Common myeloid progenitor, CD34-positive (primary cell): Measurements from ENCODE around the gene DEDD2.

ENCODE experiments used
- CTCF ChIA-PET: fragments of 350-600 bp; sonication (Branson Sonifier 250); formaldehyde crosslinking; loops from one replicate; lab custom pipeline; 2021; ENCODE audit warnings: antibody characterized with exemption; lab: Charles Lee
- POLR2A ChIA-PET: fragments of 350-600 bp; sonication (Branson Sonifier 250); formaldehyde crosslinking; loops from one replicate; lab custom pipeline; 2021; ENCODE audit warnings: antibody characterized with exemption; lab: Charles Lee
- DNase-seq, 3 donors: peaks; one replicate each; pipeline versions ENCODE4 v3.0.0 to v3.0.0-alpha.2; 2013
- H3K27ac ChIP-seq, 2 experiments: 1 replicate in 1 of 2; 2 replicates in 1 of 2; pipeline ENCODE4 v1.7.0; 2013; ENCODE audit warnings: inconsistent platforms in 2 of 2, low read length in 2 of 2, mild to moderate bottlenecking in 2 of 2, low read depth in 1 of 2, moderate library complexity in 1 of 2; ENCODE audit not compliant: severe bottlenecking in 2 of 2, insufficient read depth in 1 of 2, poor library complexity in 1 of 2
- H3K27me3 ChIP-seq, 5 experiments: replicated peaks in 2 of 5; 1 replicate in 3 of 5; 2 replicates in 2 of 5; pipeline versions ENCODE4 v1.6.1 to v1.7.0; 2013; ENCODE audit warnings: low read length in 4 of 5, mild to moderate bottlenecking in 2 of 5, moderate library complexity in 2 of 5, inconsistent platforms in 1 of 5; ENCODE audit not compliant: insufficient read depth in 5 of 5, control insufficient read depth in 4 of 5
- H3K36me3 ChIP-seq, 4 experiments: 1 replicate in 2 of 4; 2 replicates in 2 of 4; pipeline versions ENCODE4 v1.6.1 to v1.7.0; 2013; ENCODE audit warnings: low read length in 3 of 4, control low read depth in 1 of 4, mild to moderate bottlenecking in 1 of 4; ENCODE audit not compliant: control insufficient read depth in 4 of 4, insufficient read depth in 4 of 4
- H3K4me1 ChIP-seq, 4 experiments: 1 replicate in 3 of 4; 2 replicates in 1 of 4; pipeline versions ENCODE4 v1.6.1 to v1.7.1; 2013; ENCODE audit warnings: low read length in 3 of 4, mild to moderate bottlenecking in 3 of 4, control low read depth in 1 of 4, inconsistent platforms in 1 of 4, moderate library complexity in 1 of 4; ENCODE audit not compliant: control insufficient read depth in 4 of 4, insufficient read depth in 4 of 4; ENCODE audit errors: control extremely low read depth in 1 of 4
- H3K4me3 ChIP-seq, 7 experiments: 1 replicate in 4 of 7; 2 replicates in 3 of 7; pipeline versions ENCODE4 v1.5.1 to v1.7.0; 2013; ENCODE audit warnings: mild to moderate bottlenecking in 7 of 7, low read length in 6 of 7, moderate library complexity in 6 of 7, inconsistent platforms in 2 of 7, low read depth in 2 of 7, control low read depth in 1 of 7; ENCODE audit not compliant: insufficient read depth in 4 of 7, control insufficient read depth in 1 of 7; ENCODE audit errors: extremely low read depth in 1 of 7
- H3K9me3 ChIP-seq, 5 experiments: 1 replicate in 4 of 5; 2 replicates in 1 of 5; pipeline versions ENCODE4 v1.6.1 to v1.7.1; 2013; ENCODE audit warnings: low read length in 4 of 5, mild to moderate bottlenecking in 2 of 5, inconsistent platforms in 1 of 5, low read depth in 1 of 5, moderate library complexity in 1 of 5; ENCODE audit not compliant: control insufficient read depth in 4 of 5, insufficient read depth in 2 of 5; ENCODE audit errors: control extremely low read depth in 1 of 5
- WGBS: methylation state at CpG from one replicate; pipeline ENCODE4 v1.1.5; 2013; ENCODE audit not compliant: insufficient coverage; 5-methylcytosine and 5-hydroxymethylcytosine counted together

Gene DEDD2

GRCh38 chr19:42191330-42191729 lies 26.1 kb downstream of the DEDD2 start:
- Histone ChIP-seq H3K36me3 (peaks cover 0 to 3% (median 0%) of the 10 kb centered on the region in 4 experiments), H3K9me3 (peaks cover 0 to 3% (median 0%) of the 10 kb centered on the region in 5 experiments), H3K4me3 (no peak overlapping the region), H3K27me3 (no peaks in the 10 kb centered on the region), H3K4me1 (peaks cover 0 to 20% (median 12%) of the 10 kb centered on the region in 4 experiments), H3K27ac (no peak overlapping the region)
- ChIA-PET CTCF (interaction anchor here (0.6 to 1.3 kb wide), 6 partner anchors 9 to 96 kb away, joined by 3 to 5 read pairs (median 4); partner anchors contain the start of gene ZNF526), POLR2A (interaction anchor here (0.6 kb wide), 1 partner anchor 11 kb away, joined by 3 read pairs; no protein-coding TSS in a partner anchor)
- DNase-seq = peak in 2 of 3 donors; percentile 67 to 72
- WGBS = 90% methylated on average over 1 of the region's 1 CpG

GRCh38 chr19:42189133-42189532 lies 28.3 kb downstream of the DEDD2 start:
- WGBS = 100% methylated on average over 3 of the region's 3 CpGs
- Histone ChIP-seq H3K36me3 (no peaks in the 10 kb centered on the region), H3K9me3 (peaks cover 0 to 3% (median 0%) of the 10 kb centered on the region in 5 experiments), H3K27ac (no peak overlapping the region), H3K4me3 (no peak overlapping the region), H3K27me3 (no peaks in the 10 kb centered on the region), H3K4me1 (peaks cover 7 to 32% (median 26%) of the 10 kb centered on the region in 4 experiments)
- ChIA-PET CTCF (interaction anchor here (0.6 to 2.9 kb wide), 7 partner anchors 8 to 85 kb away, joined by 3 to 9 read pairs (median 4); partner anchors contain the start of gene GSK3A), POLR2A (interaction anchor here (0.6 kb wide), 1 partner anchor 75 kb away, joined by 3 read pairs; no protein-coding TSS in a partner anchor)
- peak in 1 of 3 donors; percentile 30 for DNase-seq

GRCh38 chr19:42188665-42189064 lies 28.8 kb downstream of the DEDD2 start:
- ChIA-PET POLR2A (interaction anchor here (0.6 kb wide), 1 partner anchor 75 kb away, joined by 3 read pairs; no protein-coding TSS in a partner anchor), CTCF (interaction anchor here (0.9 to 2.9 kb wide), 5 partner anchors 9 to 54 kb away, joined by 4 to 9 read pairs (median 4); partner anchors contain the start of gene GSK3A)
- Histone ChIP-seq H3K27me3 (no peaks in the 10 kb centered on the region), H3K27ac (no peak overlapping the region), H3K36me3 (no peaks in the 10 kb centered on the region), H3K4me1 (peaks cover 7 to 34% (median 26%) of the 10 kb centered on the region in 4 experiments), H3K9me3 (peaks cover 0 to 3% (median 0%) of the 10 kb centered on the region in 5 experiments), H3K4me3 (no peak overlapping the region)
- 100% methylated on average over 1 of the region's 1 CpG for WGBS
- DNase-seq = no peak

GRCh38 chr19:42185277-42185676 lies 32.2 kb downstream of the DEDD2 start:
- H3K27me3 ChIP-seq = peaks cover 0 to 8% (median 2%) of the 10 kb centered on the region in 5 experiments
- DNase-seq = peak; percentile 61 to 85 (median 84)
- ChIA-PET POLR2A (no interaction called here), CTCF (interaction anchor here (0.9 to 8.3 kb wide), 9 partner anchors 9 to 107 kb away, joined by 3 to 69 read pairs (median 5); partner anchors contain the start of gene POU2F2)
- H3K4me3 ChIP-seq = no peak overlapping the region
- H3K4me1 ChIP-seq = peaks cover 7 to 34% (median 27%) of the 10 kb centered on the region in 4 experiments
- no peaks in the 10 kb centered on the region for H3K36me3 ChIP-seq
- H3K27ac ChIP-seq = no peak overlapping the region
- H3K9me3 ChIP-seq = no peaks in the 10 kb centered on the region

- Histone ChIP-seq H3K27me3 (peaks cover 0 to 17% (median 8%) of the 10 kb centered on the region in 5 experiments), H3K4me3 (no peak overlapping the region), H3K9me3 (no peaks in the 10 kb centered on the region), H3K36me3 (no peaks in the 10 kb centered on the region), H3K4me1 (peaks cover 7 to 33% (median 27%) of the 10 kb centered on the region in 4 experiments), H3K27ac (no peak overlapping the region)
- ChIA-PET POLR2A (no interaction called here), CTCF (interaction anchor here (0.9 to 8.3 kb wide), 11 partner anchors 8 to 108 kb away, joined by 3 to 69 read pairs (median 5); partner anchors contain the start of gene POU2F2)
- DNase-seq = peak; percentile 59 to 75 (median 70)
- 0% methylated on average over 1 of the region's 1 CpG for WGBS
These were observed 33.0 kb downstream of the DEDD2 start for GRCh38 chr19:42184401-42184861.

- Histone ChIP-seq H3K4me1 (peaks cover 0 to 25% (median 21%) of the 10 kb centered on the region in 4 experiments), H3K9me3 (no peaks in the 10 kb centered on the region), H3K27ac (no peak overlapping the region), H3K4me3 (no peak overlapping the region), H3K36me3 (no peaks in the 10 kb centered on the region), H3K27me3 (peaks cover 6 to 68% (median 29%) of the 10 kb centered on the region in 5 experiments)
- ChIA-PET CTCF (no interaction called here), POLR2A (no interaction called here)
- WGBS = 17% methylated on average over 6 of the region's 13 CpGs
- DNase-seq = peak; percentile 60 to 63 (median 62)
These were observed 38.4 kb downstream of the DEDD2 start for GRCh38 chr19:42178791-42179674.
